ENCODE data around the gene NCR3LG1. TPM values are rescaled to one million over a fixed set of nuclear protein-coding genes. Genes with fewer than 3 reads are reported as not detected.

The NCR3LG1 gene
- total RNA-seq, 1 donor: 26.4 TPM

- H3K9me3 ChIP-seq (ENCODE audit: low read depth, low read length): no peaks in the 10 kb centered on the region
- H3K27ac ChIP-seq (ENCODE audit: low read depth, low read length): no peak overlapping the region
- no peaks in the 10 kb centered on the region for H3K79me2 ChIP-seq (ENCODE audit: insufficient read depth, low read length)
- H3K4me1 ChIP-seq (ENCODE audit: insufficient read depth, low read length): no peaks in the 10 kb centered on the region
- TF ChIP-seq CTCF (IDR thresholded peaks at IDR 0.05; ENCODE audit: extremely low read depth, low read depth, low read length): no peak
- H3K4me2 ChIP-seq (ENCODE audit: insufficient read depth, low read length): no peak overlapping the region
- H3K4me3 ChIP-seq (ENCODE audit: insufficient read depth, low read length): no peak overlapping the region
- H4K20me1 ChIP-seq (ENCODE audit: insufficient read depth, low read length): no peaks in the 10 kb centered on the region
- no peak for DNase-seq (ENCODE audit: insufficient read length, low spot score, missing footprints)
- no peaks in the 10 kb centered on the region for H3K36me3 ChIP-seq (ENCODE audit: insufficient read depth, low read length)
- no peak overlapping the region for H2AFZ ChIP-seq (ENCODE audit: low read length)
- H3K27me3 ChIP-seq (ENCODE audit: insufficient read depth, low read length): peaks cover 12% of the 10 kb centered on the region
These were observed 45.9 kb downstream of the NCR3LG1 start for GRCh38 chr11:17397311-17398002.

- no peaks in the 10 kb centered on the region for H3K9me3 ChIP-seq (ENCODE audit: low read depth, low read length)
- no peak for DNase-seq (ENCODE audit: insufficient read length, low spot score, missing footprints)
- no peaks in the 10 kb centered on the region for H3K4me1 ChIP-seq (ENCODE audit: insufficient read depth, low read length)
- no peaks in the 10 kb centered on the region for H3K36me3 ChIP-seq (ENCODE audit: insufficient read depth, low read length)
- no peak for TF ChIP-seq CTCF (IDR thresholded peaks at IDR 0.05; ENCODE audit: extremely low read depth, low read depth, low read length)
- H3K27ac ChIP-seq (ENCODE audit: low read depth, low read length): no peak overlapping the region
- no peak overlapping the region for H3K4me2 ChIP-seq (ENCODE audit: insufficient read depth, low read length)
- peaks cover 12% of the 10 kb centered on the region for H3K27me3 ChIP-seq (ENCODE audit: insufficient read depth, low read length)
- no peak overlapping the region for H2AFZ ChIP-seq (ENCODE audit: low read length)
- no peaks in the 10 kb centered on the region for H3K79me2 ChIP-seq (ENCODE audit: insufficient read depth, low read length)
- H4K20me1 ChIP-seq (ENCODE audit: insufficient read depth, low read length): no peaks in the 10 kb centered on the region
- H3K4me3 ChIP-seq (ENCODE audit: insufficient read depth, low read length): no peak overlapping the region
These were observed 47.6 kb downstream of the NCR3LG1 start for GRCh38 chr11:17399236-17399635.

GRCh38 chr11:17400048-17400775 lies 48.6 kb downstream of the NCR3LG1 start:
- Histone ChIP-seq H3K27ac (ENCODE audit: low read depth, low read length) (no peak overlapping the region), H2AFZ (ENCODE audit: low read length) (no peak overlapping the region), H3K27me3 (ENCODE audit: insufficient read depth, low read length) (peaks cover 12% of the 10 kb centered on the region), H3K4me1 (ENCODE audit: insufficient read depth, low read length) (no peaks in the 10 kb centered on the region), H3K4me3 (ENCODE audit: insufficient read depth, low read length) (no peak overlapping the region), H3K79me2 (ENCODE audit: insufficient read depth, low read length) (no peaks in the 10 kb centered on the region), H3K4me2 (ENCODE audit: insufficient read depth, low read length) (no peak overlapping the region), H3K36me3 (ENCODE audit: insufficient read depth, low read length) (no peaks in the 10 kb centered on the region), H3K9me3 (ENCODE audit: low read depth, low read length) (no peaks in the 10 kb centered on the region), H4K20me1 (ENCODE audit: insufficient read depth, low read length) (no peaks in the 10 kb centered on the region)
- DNase-seq (ENCODE audit: insufficient read length, low spot score, missing footprints): no peak
- TF ChIP-seq CTCF (IDR thresholded peaks at IDR 0.05; ENCODE audit: extremely low read depth, low read depth, low read length): no peak

- H3K79me2 ChIP-seq (ENCODE audit: insufficient read depth, low read length): no peaks in the 10 kb centered on the region
- no peak for DNase-seq (ENCODE audit: insufficient read length, low spot score, missing footprints)
- H3K36me3 ChIP-seq (ENCODE audit: insufficient read depth, low read length): no peaks in the 10 kb centered on the region
- H3K4me2 ChIP-seq (ENCODE audit: insufficient read depth, low read length): no peak overlapping the region
- H4K20me1 ChIP-seq (ENCODE audit: insufficient read depth, low read length): no peaks in the 10 kb centered on the region
- H3K27me3 ChIP-seq (ENCODE audit: insufficient read depth, low read length): peaks cover 12% of the 10 kb centered on the region
- H3K27ac ChIP-seq (ENCODE audit: low read depth, low read length): no peak overlapping the region
- H3K4me3 ChIP-seq (ENCODE audit: insufficient read depth, low read length): no peak overlapping the region
- H3K4me1 ChIP-seq (ENCODE audit: insufficient read depth, low read length): peaks cover 9% of the 10 kb centered on the region
- no peaks in the 10 kb centered on the region for H3K9me3 ChIP-seq (ENCODE audit: low read depth, low read length)
- H2AFZ ChIP-seq (ENCODE audit: low read length): no peak overlapping the region
- TF ChIP-seq CTCF (IDR thresholded peaks at IDR 0.05; ENCODE audit: extremely low read depth, low read depth, low read length): no peak
These were observed 49.7 kb downstream of the NCR3LG1 start for GRCh38 chr11:17401316-17401715.

Data from osteoblast (primary cell).